ENCODE measurements around the gene LIMA1.

The LIMA1 gene

DNA sequence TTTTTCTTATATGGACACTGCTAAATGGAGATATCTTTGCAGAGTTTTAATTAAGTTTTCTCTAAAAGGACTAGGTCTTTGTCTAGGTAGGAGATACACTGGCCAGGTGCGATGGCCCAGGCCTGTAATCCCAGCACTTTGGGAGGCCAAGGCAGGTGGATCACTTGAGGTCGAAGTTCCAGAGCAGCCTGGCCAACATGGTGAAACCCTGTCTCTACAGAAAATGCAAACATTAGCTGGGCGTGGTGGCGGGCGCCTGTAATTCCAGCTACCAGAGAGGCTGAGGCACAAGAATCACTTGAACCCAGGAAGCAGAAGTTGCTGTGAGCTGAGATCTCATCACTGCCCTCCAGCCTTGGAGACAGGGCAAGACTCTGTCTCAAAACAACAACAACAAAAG lies 99.1 kb downstream of the LIMA1 start:
- TF ChIP-seq, protein P1, sequence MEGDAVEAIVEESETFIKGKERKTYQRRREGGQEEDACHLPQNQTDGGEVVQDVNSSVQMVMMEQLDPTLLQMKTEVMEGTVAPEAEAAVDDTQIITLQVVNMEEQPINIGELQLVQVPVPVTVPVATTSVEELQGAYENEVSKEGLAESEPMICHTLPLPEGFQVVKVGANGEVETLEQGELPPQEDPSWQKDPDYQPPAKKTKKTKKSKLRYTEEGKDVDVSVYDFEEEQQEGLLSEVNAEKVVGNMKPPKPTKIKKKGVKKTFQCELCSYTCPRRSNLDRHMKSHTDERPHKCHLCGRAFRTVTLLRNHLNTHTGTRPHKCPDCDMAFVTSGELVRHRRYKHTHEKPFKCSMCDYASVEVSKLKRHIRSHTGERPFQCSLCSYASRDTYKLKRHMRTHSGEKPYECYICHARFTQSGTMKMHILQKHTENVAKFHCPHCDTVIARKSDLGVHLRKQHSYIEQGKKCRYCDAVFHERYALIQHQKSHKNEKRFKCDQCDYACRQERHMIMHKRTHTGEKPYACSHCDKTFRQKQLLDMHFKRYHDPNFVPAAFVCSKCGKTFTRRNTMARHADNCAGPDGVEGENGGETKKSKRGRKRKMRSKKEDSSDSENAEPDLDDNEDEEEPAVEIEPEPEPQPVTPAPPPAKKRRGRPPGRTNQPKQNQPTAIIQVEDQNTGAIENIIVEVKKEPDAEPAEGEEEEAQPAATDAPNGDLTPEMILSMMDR (IDR thresholded peaks at IDR 0.05; ENCODE audit: low read depth, low read length): no peak
- DNase-seq (ENCODE audit: extremely low read depth, low read depth): no peak

DNA sequence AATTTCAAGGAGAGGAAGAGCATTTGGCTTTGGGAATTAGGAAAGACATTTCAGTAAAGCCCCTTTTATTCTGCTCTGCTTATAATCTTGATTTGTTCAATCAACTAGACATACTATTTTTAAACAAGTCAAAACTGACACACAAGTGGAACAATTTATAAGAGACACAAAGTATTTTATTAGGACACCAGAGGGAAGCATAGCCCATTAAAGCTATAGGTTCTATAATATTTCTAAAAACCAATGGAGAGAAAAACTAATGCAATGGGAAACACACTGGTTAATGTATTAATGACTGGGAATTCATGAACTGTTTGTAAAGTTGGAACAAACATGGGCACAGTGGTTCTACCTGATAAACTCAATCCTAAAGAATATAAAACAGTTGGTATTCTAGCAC lies 100.9 kb downstream of the LIMA1 start:
- DNase-seq (ENCODE audit: extremely low read depth, low read depth): no peak
- TF ChIP-seq, protein P1 (IDR thresholded peaks at IDR 0.05; ENCODE audit: low read depth, low read length): no peak

- DNase-seq (ENCODE audit: extremely low read depth, low read depth): no peak
- TF ChIP-seq, protein P1 (IDR thresholded peaks at IDR 0.05; ENCODE audit: low read depth, low read length): no peak
Observed at GRCh38 chr12:50181691-50182090, 101.6 kb downstream of the LIMA1 start.

DNA sequence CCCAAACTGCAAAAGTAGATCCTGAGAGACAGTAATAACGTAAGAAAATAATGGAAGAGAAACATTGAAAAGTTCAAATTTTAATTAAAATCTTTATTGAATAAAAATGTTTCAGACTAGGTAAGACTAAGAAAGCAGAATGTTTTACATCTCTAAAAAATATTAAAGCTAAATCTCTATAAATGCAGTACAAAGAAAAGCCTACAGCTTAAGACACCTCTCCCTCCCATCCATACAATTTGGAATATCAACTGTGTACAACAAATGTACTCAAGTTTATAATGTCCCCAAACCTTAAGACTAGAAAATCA lies 107.6 kb downstream of the LIMA1 start:
- no peak for DNase-seq (ENCODE audit: extremely low read depth, low read depth)
- TF ChIP-seq, protein P1 (IDR thresholded peaks at IDR 0.05; ENCODE audit: low read depth, low read length): no peak

GRCh38 chr12:50174971-50175715 lies 108.2 kb downstream of the LIMA1 start:
- DNase-seq (ENCODE audit: extremely low read depth, low read depth): no peak
- TF ChIP-seq, protein P1 (IDR thresholded peaks at IDR 0.05; ENCODE audit: low read depth, low read length): peak; percentile 51

DNA sequence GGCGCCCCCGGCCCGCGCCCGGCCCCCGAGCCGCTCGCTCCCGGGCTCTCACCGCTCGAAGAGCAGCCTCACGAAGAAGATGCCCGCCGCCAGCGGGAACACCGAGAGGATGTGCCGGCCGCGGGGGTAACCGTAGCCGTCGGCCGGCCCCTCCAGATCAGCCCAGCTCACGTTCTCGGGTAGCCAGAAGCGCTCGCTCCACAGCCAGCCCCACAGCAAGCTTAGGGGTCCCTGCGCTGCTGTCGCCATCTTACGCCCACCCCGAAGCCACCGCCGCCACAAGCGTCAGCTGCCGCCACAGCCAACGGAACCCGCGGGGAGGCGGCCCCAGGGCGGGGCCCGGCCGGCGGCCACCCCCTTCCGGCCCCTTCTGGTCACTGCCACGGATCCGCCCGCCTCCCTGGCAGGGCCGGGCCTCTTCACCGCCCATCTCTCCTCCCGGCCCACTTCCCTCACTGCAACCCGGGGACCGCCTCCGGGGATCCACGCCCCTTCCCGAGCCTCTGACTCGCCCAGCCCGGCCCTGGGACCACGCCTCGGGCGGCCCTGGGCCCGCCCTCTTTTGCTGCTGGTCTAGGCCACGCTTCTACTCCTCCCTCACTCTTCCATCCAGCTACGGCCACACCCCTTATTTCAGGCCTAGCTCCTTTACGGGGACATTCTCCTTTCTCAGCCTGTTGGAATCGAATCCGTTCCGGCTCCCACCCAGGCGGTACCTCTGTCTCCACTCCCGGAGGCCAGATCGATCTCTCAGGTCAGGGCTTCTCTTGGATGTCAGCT lies 116.1 kb downstream of the LIMA1 start, which contains the start of gene CERS5:
TSS of gene CERS5 (minus strand) at position 321 of the 780 bp plus-strand sequence. CDS start at position 249, 72 bp downstream.
- peak; percentile 98 for DNase-seq (ENCODE audit: extremely low read depth, low read depth)
- TF ChIP-seq, protein P1 (IDR thresholded peaks at IDR 0.05; ENCODE audit: low read depth, low read length): no peak; the same call in 1 of the 2 replicates

DNA sequence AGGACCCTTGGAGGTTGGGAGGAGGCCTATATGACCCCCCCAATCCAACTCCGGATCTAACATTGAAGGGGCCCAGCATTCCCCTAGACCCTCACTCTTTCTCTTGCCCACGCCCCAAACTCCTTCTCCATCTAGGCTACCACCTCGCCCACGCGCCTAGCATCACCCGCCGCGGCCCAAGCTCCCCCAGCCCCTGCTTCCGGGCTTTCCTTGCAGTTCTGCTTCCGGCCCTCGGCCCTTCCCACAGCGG lies 116.6 kb downstream of the LIMA1 start:
- no peak for DNase-seq (ENCODE audit: extremely low read depth, low read depth)

More for the DNA sequence above, 116.6 kb downstream of the LIMA1 start:
- TF ChIP-seq, protein P1 (IDR thresholded peaks at IDR 0.05; ENCODE audit: low read depth, low read length): no peak
